GM23248 (cell line): ENCODE data around the gene KAT2B.

Source experiments
- EZH2 ChIP-seq: fragments of 200-600 bp; sonication (generic); IDR thresholded peaks from 2 replicates; pipeline ENCODE4 v1.6.1; 2018; ENCODE audit warnings: antibody characterized with exemption, mild to moderate bottlenecking; ENCODE audit not compliant: insufficient read depth, poor library complexity, severe bottlenecking
- EZH2phosphoT487 ChIP-seq: fragments of 200-600 bp; sonication (generic); IDR thresholded peaks from 2 replicates; pipeline ENCODE4 v1.6.1; 2018; ENCODE audit warnings: antibody characterized with exemption, moderate library complexity, mild to moderate bottlenecking, low read depth; ENCODE audit not compliant: insufficient read depth

- TF ChIP-seq EZH2: no peak
- no peak for TF ChIP-seq EZH2phosphoT487
Measured at GRCh38 chr3:20039466-20039764, 831 bp upstream of the KAT2B start.
